GM19328 (cell line): ENCODE results near the gene CHERP.

Experiments
- ATAC-seq: cut with Tn5 transposase; IDR thresholded peaks from one replicate; pipeline ENCODE4 v1.9.1; 2021; ENCODE audit warnings: mild to moderate bottlenecking, moderate library complexity; ENCODE audit not compliant: unreplicated experiment

CHERP gene

GRCh38 chr19:16542045-16542909 lies at the start of gene CHERP:
Gene CHERP (minus strand): TSS chr19:16542437. CDS start chr19:16542378, 59 bp downstream.
- peak; percentile 67 for ATAC-seq

GRCh38 chr19:16590876-16591802 lies 48.9 kb upstream of the CHERP start:
- ATAC-seq = no peak

- no peak for ATAC-seq
Observed at GRCh38 chr19:16589917-16590316, 47.7 kb upstream of the CHERP start.

- ATAC-seq = no peak
Observed at GRCh38 chr19:16588824-16589577, 46.8 kb upstream of the CHERP start.

- peak; percentile 39 for ATAC-seq
Observed at GRCh38 chr19:16587833-16588823, 45.9 kb upstream of the CHERP start.

GRCh38 chr19:16586991-16587832 lies 45.0 kb upstream of the CHERP start:
- ATAC-seq = no peak

GRCh38 chr19:16586477-16586871 lies 44.2 kb upstream of the CHERP start:
- no peak for ATAC-seq

GRCh38 chr19:16585808-16586476 lies 43.7 kb upstream of the CHERP start:
- no peak for ATAC-seq

GRCh38 chr19:16585094-16585801 lies 43.0 kb upstream of the CHERP start:
- ATAC-seq = no peak

- ATAC-seq = peak; percentile 41
Observed at GRCh38 chr19:16584248-16585093, 42.2 kb upstream of the CHERP start.

GRCh38 chr19:16582486-16583261 lies 40.4 kb upstream of the CHERP start:
- ATAC-seq = no peak

- ATAC-seq = no peak
Observed at GRCh38 chr19:16581971-16582343, 39.7 kb upstream of the CHERP start.

GRCh38 chr19:16581145-16581970 lies 39.1 kb upstream of the CHERP start:
- ATAC-seq = no peak

- no peak for ATAC-seq
Observed at GRCh38 chr19:16579381-16579780, 37.1 kb upstream of the CHERP start.

GRCh38 chr19:16577531-16577985 lies 35.3 kb upstream of the CHERP start:
- no peak for ATAC-seq
